Naive thymus-derived CD4-positive, alpha-beta T cell (primary cell): ENCODE measurements around the gene SPSB3. TPM values are rescaled to one million over a fixed set of nuclear protein-coding genes. Genes with fewer than 3 reads are reported as not detected.

Experiments used
- ATAC-seq: fragments of 150-1000 bp; cut with Tn5 transposase; 2 replicates; pipeline ENCODE4 v1.10.0; 2021; ENCODE audit warnings: mild to moderate bottlenecking, moderate library complexity
- CTCF ChIA-PET: fragments of 350-600 bp; sonication (Branson Sonifier 250); formaldehyde crosslinking; loops from one replicate; lab custom pipeline; 2021; ENCODE audit warnings: antibody characterized with exemption; lab: Charles Lee
- POLR2A ChIA-PET: fragments of 350-600 bp; sonication (Branson Sonifier 250); formaldehyde crosslinking; loops from one replicate; lab custom pipeline; 2021; ENCODE audit warnings: antibody characterized with exemption, inconsistent platforms; lab: Charles Lee
- DNase-seq, 9 donors: peaks; one replicate each; pipeline versions ENCODE4 v3.0.0 to v3.0.0-alpha.2; 2020 to 2022; ENCODE audit warnings: mixed read lengths in 1 of 9
- H3K27ac ChIP-seq: one replicate; pipeline ENCODE4 v1.7.0; 2013; ENCODE audit warnings: mild to moderate bottlenecking, low read depth, low read length, moderate library complexity
- H3K27me3 ChIP-seq, 2 donors: one replicate each; pipeline ENCODE4 v1.7.0; 2013; ENCODE audit warnings: low read length in 2 of 2, mild to moderate bottlenecking in 2 of 2, moderate library complexity in 2 of 2; ENCODE audit not compliant: control insufficient read depth in 2 of 2, insufficient read depth in 2 of 2
- H3K36me3 ChIP-seq, 3 experiments: 1 replicate in 2 of 3; 2 replicates in 1 of 3; pipeline ENCODE4 v1.7.0; 2013; ENCODE audit warnings: low read length in 3 of 3, mild to moderate bottlenecking in 3 of 3, moderate library complexity in 1 of 3; ENCODE audit not compliant: insufficient read depth in 3 of 3, control insufficient read depth in 2 of 3
- H3K4me1 ChIP-seq, 2 donors: one replicate each; pipeline ENCODE4 v1.7.0; 2013; ENCODE audit warnings: low read length in 2 of 2, mild to moderate bottlenecking in 2 of 2, moderate library complexity in 1 of 2; ENCODE audit not compliant: control insufficient read depth in 2 of 2, insufficient read depth in 2 of 2
- H3K4me3 ChIP-seq: 2 replicates; pipeline ENCODE4 v1.7.0; 2013; ENCODE audit warnings: mild to moderate bottlenecking, low read length
- H3K9me3 ChIP-seq, 3 experiments: 1 replicate in 2 of 3; 2 replicates in 1 of 3; pipeline ENCODE4 v1.7.0; 2013; ENCODE audit warnings: low read length in 3 of 3; ENCODE audit not compliant: control insufficient read depth in 2 of 3
- H3K27ac Mint-ChIP-seq, 9 donors: one replicate each; pipeline ENCODE4 v1.8.0; 2020 to 2022; ENCODE audit warnings: mixed read lengths in 9 of 9, mild to moderate bottlenecking in 8 of 9, moderate library complexity in 5 of 9, inconsistent platforms in 2 of 9
- H3K27me3 Mint-ChIP-seq, 5 donors: one replicate each; pipeline ENCODE4 v1.8.0; 2021 to 2022; ENCODE audit warnings: mixed read lengths in 5 of 5, mild to moderate bottlenecking in 1 of 5
- H3K36me3 Mint-ChIP-seq, 5 donors: one replicate each; pipeline ENCODE4 v1.8.0; 2020 to 2022; ENCODE audit warnings: mixed read lengths in 5 of 5, mild to moderate bottlenecking in 3 of 5, inconsistent platforms in 1 of 5
- H3K4me1 Mint-ChIP-seq, 7 donors: one replicate each; pipeline ENCODE4 v1.8.0; 2020 to 2022; ENCODE audit warnings: mixed read lengths in 7 of 7, mild to moderate bottlenecking in 3 of 7, inconsistent platforms in 1 of 7
- H3K4me3 Mint-ChIP-seq, 10 donors: one replicate each; pipeline ENCODE4 v1.8.0; 2020 to 2022; ENCODE audit warnings: mild to moderate bottlenecking in 10 of 10, mixed read lengths in 10 of 10, moderate library complexity in 6 of 10, inconsistent platforms in 2 of 10
- H3K9me3 Mint-ChIP-seq, 11 donors: one replicate each; pipeline ENCODE4 v1.8.0; 2020 to 2022; ENCODE audit warnings: mixed read lengths in 11 of 11, mild to moderate bottlenecking in 4 of 11, inconsistent platforms in 1 of 11, moderate library complexity in 1 of 11
- intact Hi-C, 2 donors: fragments of 100-400 bp; cut with micrococcal nuclease; formaldehyde crosslinking; loops; one replicate each; pipeline ENCODE4 v1.15.1; 2023
- polyA plus RNA-seq, 2 donors: library from polyadenylated mRNA; unstranded; fragments of 300-500 nt; fragmentation: Illumina TruSeq; gene quantifications; one replicate each; pipeline ENCODE4 v1.2.3, GENCODE V29; 2021
- total RNA-seq, 6 experiments: library from RNA in 5 of 6; stranded (reverse) in 5 of 6; gene quantifications; 1 replicate in 5 of 6; 2 replicates in 1 of 6; pipeline ENCODE4 v1.2.3 and lab custom pipeline; 2021 to 2026

SPSB3 gene
- 100 to 1,000 TPM in 2 of 5 experiments, 10 to 100 TPM in 3; 38.2 to 127 (median 72.3) TPM for total RNA-seq
- polyA plus RNA-seq = 10 to 100 TPM; 38.7 to 58.9 TPM
- 65.8 reads per million, percentile 77 among the genes with 10 or more reads in this experiment for total RNA-seq (lab: John Stamatoyannopoulos, UW)

DNA sequence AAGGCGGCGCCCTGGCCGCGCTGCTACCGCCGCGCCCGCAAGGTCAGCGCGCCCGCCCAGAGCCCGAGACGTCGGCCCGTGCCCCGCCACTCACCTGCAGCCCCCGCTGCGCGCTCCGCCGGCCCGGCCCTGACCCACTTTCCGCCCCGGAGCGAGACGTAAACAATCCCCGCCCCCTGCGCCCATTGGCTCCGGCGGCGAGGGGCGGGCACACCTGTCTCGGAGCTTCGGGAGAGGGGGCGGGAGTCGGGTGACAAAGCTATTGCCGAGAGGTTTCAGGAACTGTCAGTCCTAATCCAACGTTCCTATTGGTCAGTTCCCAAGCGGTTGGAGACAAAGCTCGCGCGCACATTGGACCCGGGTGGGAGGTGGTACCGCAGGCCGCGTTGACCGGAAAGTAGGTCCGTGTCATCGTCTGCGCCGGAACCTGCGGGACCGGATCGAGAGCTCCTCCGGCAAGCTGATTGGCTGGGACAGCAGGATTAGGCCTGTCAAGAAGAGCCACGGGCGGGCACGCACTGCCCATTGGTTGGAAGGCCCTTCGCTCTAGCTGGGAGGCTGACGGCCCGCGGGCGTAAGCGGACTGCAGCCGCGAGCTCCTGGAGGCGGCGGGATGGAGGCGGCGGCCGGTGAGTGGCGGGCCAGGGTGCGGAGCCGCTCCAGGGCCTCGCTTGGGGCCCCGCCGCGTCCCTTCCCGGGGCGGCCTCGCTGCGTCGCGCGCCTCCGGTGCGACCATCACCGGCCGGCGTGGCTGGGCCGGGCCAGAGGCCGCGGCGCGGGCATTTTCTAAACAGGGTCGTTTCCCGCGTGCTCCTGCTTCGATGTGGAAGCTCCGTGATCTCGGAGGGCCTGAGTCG is at the start of gene SPSB3, which contains the start of gene NUBP2:
Gene SPSB3 (minus strand): TSS at position 164 of the 857 bp plus-strand sequence. CDS start 1,088 bp downstream, outside the sequence.
Gene NUBP2 (plus strand): TSS at position 553 of the 857 bp plus-strand sequence. CDS start 61 bp downstream, at position 614.
- ChIA-PET CTCF (interaction anchor here (0.6 to 1.6 kb wide), 5 partner anchors 9 to 291 kb away, joined by 3 to 13 read pairs (median 8); partner anchors contain the start of genes EME2, MAPK8IP3, MRPS34 and NME3), POLR2A (interaction anchor here (0.5 to 3.7 kb wide), 34 partner anchors 8 to 1146 kb away, joined by 3 to 93 read pairs (median 4); partner anchors contain the start of genes AMDHD2, ATP6V0C, EME2 and FAHD1)
- peaks cover 0 to 2% (median 0%) of the 10 kb centered on the region in 5 donors for H3K27me3 Mint-ChIP-seq
- DNase-seq (peak; percentile 83 to 98 (median 97)), ATAC-seq (peak; percentile 92)
- Histone ChIP-seq H3K27me3 (no peaks in the 10 kb centered on the region), H3K9me3 (no peaks in the 10 kb centered on the region), H3K36me3 (peaks cover 0 to 52% (median 0%) of the 10 kb centered on the region in 3 experiments), H3K4me1 (peaks cover 13 to 28% of the 10 kb centered on the region in 2 donors), H3K27ac (peak within 1 kb of the TSS; percentile 76), H3K4me3 (peak within 1 kb of the TSS; percentile 92)
- H3K36me3 Mint-ChIP-seq = peaks cover 0 to 3% (median 0%) of the 10 kb centered on the region in 5 donors
- peaks cover 0 to 48% (median 22%) of the 10 kb centered on the region in 7 donors for H3K4me1 Mint-ChIP-seq
- H3K4me3 Mint-ChIP-seq = peak within 1 kb of the TSS; percentile 90 to 98 (median 94)
- intact Hi-C loops = loop anchor here (1.0 to 10.0 kb wide), 8 partner anchors 9 to 1198 kb away; partner anchors contain the start of genes HAGH (in 2 of the 2), MRPS34 (in 2 of the 2), TRAF7 (in 2 of the 2) and UQCC4 (in 2 of the 2)
- no peaks in the 10 kb centered on the region for H3K9me3 Mint-ChIP-seq
- peak within 1 kb of the TSS; percentile 77 to 98 (median 93) for H3K27ac Mint-ChIP-seq

DNA sequence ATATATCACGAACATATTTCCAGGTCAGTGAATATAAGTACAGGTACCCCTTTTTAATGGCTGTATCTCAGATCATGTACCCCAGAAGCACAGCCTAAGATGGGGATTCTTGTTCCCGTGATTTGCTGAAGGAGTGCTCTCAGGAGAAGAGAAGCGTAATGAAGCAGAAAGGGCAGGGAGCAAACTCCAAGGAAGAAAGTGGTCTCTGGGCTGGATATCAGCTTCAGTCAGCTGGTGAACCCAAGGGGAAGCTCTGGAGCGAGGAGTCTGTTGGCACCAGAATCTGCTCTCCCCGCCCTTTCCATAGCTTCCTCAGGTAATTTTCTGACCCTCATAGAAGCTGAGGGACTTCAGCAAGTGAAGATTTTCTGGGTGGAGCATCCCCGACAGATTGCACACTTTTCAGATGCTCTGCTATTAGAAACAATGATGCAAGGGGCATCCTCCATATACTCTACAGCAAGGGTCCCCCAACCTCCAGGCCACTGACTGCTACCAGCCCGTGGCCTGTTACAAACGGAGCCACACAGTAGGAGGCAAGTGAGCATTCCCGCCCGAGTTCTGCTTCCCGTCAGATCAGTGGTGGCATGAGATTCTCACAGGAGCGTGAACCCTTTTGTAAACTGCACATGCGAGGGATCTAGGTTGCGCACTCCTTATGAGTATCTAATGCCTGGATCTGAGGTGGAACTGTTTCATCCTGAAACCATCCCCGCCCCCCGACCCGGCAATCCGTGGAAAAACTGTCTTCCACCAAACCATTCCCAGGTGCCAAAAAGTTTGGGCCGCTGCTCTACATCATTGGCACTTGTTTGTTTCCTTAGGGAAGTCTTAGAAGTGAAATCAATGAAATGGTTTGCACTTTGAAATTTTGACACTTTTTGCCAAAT is 49.1 kb upstream of the SPSB3 start:
- Mint-ChIP-seq H3K9me3 (peaks cover 0 to 2% (median 0%) of the 10 kb centered on the region in 11 donors), H3K27me3 (no peaks in the 10 kb centered on the region), H3K36me3 (peaks cover 0 to 7% (median 0%) of the 10 kb centered on the region in 5 donors), H3K27ac (no peak overlapping the region), H3K4me3 (no peak overlapping the region), H3K4me1 (peaks cover 11 to 37% (median 31%) of the 10 kb centered on the region in 7 donors)
- intact Hi-C loops = no loop called here
- Histone ChIP-seq H3K27me3 (no peaks in the 10 kb centered on the region), H3K27ac (no peak overlapping the region), H3K9me3 (no peaks in the 10 kb centered on the region), H3K4me3 (no peak overlapping the region), H3K36me3 (peaks cover 0 to 4% (median 0%) of the 10 kb centered on the region in 3 experiments), H3K4me1 (peaks cover 7 to 8% of the 10 kb centered on the region in 2 donors)
- DNase-seq = no peak
- POLR2A ChIA-PET = no interaction called here
- ATAC-seq = no peak
- CTCF ChIA-PET = no interaction called here

DNA sequence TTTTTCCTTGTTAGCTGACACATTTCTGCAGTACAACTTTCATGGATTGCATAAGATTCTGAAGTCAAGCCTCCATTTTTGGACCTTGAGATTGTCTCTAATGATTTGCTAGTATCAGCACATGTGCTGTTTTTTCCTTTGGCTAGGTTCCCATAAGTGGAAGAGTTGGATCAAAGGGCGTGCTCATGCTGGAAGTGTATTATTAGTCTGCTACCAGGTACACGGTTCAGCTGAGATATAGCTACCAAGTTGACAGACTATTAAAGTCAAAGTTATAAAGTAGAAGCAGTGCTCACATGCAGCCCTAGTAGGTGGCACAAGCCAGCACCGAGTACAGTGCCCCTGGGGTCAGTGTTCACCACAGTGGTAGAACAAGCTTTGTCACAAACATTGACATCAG is 47.8 kb upstream of the SPSB3 start:
- H3K36me3 Mint-ChIP-seq = peaks cover 0 to 7% (median 0%) of the 10 kb centered on the region in 5 donors
- H3K4me1 Mint-ChIP-seq = peaks cover 13 to 45% (median 31%) of the 10 kb centered on the region in 7 donors
- Histone ChIP-seq H3K27me3 (no peaks in the 10 kb centered on the region), H3K36me3 (peaks cover 0 to 4% (median 0%) of the 10 kb centered on the region in 3 experiments), H3K27ac (no peak overlapping the region), H3K9me3 (no peaks in the 10 kb centered on the region), H3K4me3 (no peak overlapping the region), H3K4me1 (peaks cover 11 to 14% of the 10 kb centered on the region in 2 donors)
- no peaks in the 10 kb centered on the region for H3K27me3 Mint-ChIP-seq
- POLR2A ChIA-PET = no interaction called here
- H3K4me3 Mint-ChIP-seq = no peak overlapping the region
- H3K27ac Mint-ChIP-seq = no peak overlapping the region
- CTCF ChIA-PET = interaction anchor here (0.6 kb wide), 1 partner anchor 133 kb away, joined by 3 read pairs; no protein-coding TSS in a partner anchor
- intact Hi-C loops = no loop called here
- peaks cover 0 to 2% (median 0%) of the 10 kb centered on the region in 11 donors for H3K9me3 Mint-ChIP-seq
- ATAC-seq (no peak), DNase-seq (no peak)

DNA sequence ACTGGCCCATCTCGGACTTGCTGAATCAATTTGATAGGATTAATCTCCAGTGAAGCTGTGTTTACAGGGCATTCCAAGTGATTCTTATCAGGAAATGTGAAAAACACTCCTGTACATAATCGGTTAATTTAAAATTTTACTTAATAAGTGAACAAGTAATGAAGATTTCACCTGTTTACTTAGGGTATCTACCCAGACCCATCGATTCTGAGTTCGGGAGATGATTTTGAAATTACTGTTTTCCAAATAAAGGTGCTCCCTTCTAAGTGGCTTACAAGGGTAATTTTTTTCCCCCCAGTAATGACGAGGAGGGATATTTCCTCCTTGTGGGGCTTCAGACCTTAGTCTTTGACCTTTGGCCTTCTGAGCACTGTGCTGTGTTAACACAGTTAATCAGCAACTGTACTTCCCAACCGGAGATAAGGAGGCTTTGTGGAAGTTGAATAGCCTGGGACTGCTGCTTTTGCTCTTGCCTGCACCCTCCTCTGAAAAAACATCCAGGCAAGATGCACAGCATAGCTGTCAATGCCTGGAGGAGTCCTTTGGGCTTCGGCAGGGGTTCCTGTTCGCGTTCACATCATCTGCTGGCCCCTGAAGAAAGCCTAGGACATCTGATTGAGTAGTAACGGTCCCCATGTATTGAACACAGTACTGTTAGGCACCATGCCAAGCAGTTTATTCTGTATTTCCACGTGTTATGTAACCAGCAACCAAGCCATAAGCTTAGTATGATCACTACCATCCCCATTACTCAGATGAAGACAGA is 46.5 kb upstream of the SPSB3 start:
- H3K9me3 Mint-ChIP-seq = peaks cover 0 to 2% (median 0%) of the 10 kb centered on the region in 11 donors
- POLR2A ChIA-PET = interaction anchor here (2.9 kb wide), 1 partner anchor 57 kb away, joined by 11 read pairs; the partner anchor contains the start of genes EME2, MRPS34 and NME3
- no peak for DNase-seq
- CTCF ChIA-PET = no interaction called here
- H3K4me3 Mint-ChIP-seq = peak overlapping the region; percentile 17 to 92 (median 56)
- Histone ChIP-seq H3K36me3 (peaks cover 0 to 10% (median 0%) of the 10 kb centered on the region in 3 experiments), H3K4me3 (no peak overlapping the region), H3K9me3 (no peaks in the 10 kb centered on the region), H3K27ac (no peak overlapping the region), H3K4me1 (peaks cover 19 to 24% of the 10 kb centered on the region in 2 donors), H3K27me3 (no peaks in the 10 kb centered on the region)
- peak overlapping the region in 5 of 9 donors; percentile 2 to 59 (median 30) for H3K27ac Mint-ChIP-seq
- intact Hi-C loops = loop anchor here in 1 of 2 donors (5.0 kb wide), 1 partner anchor 122 kb away; the partner anchor contains the start of gene MAPK8IP3
- no peaks in the 10 kb centered on the region for H3K27me3 Mint-ChIP-seq
- peaks cover 0 to 7% (median 0%) of the 10 kb centered on the region in 5 donors for H3K36me3 Mint-ChIP-seq
- peaks cover 21 to 59% (median 41%) of the 10 kb centered on the region in 7 donors for H3K4me1 Mint-ChIP-seq
- no peak for ATAC-seq
